ENCODE data around the gene INTS11. TPM values are rescaled to one million over a fixed set of nuclear protein-coding genes. Genes with fewer than 3 reads are reported as not detected.

INTS11 gene
- total and polyA plus RNA-seq, 4 donors = 26.3 to 40.5 (median 34.5) TPM

- H3K4me1 ChIP-seq (ENCODE audit: control insufficient read depth in 4 of 4, insufficient read depth in 4 of 4, low read length in 3 of 4) = peaks cover 7 to 39% (median 28%) of the 10 kb centered on the region in 4 donors
- DNase-seq (ENCODE audit: low spot score) = no peak
- H3K4me3 ChIP-seq (ENCODE audit: low read depth in 1 of 3, low read length in 3 of 3) = no peak overlapping the region
- H3K27ac ChIP-seq (ENCODE audit: low read depth in 1 of 2, low read length in 2 of 2) = no peak overlapping the region
- no peaks in the 10 kb centered on the region for H3K9me3 ChIP-seq (ENCODE audit: control insufficient read depth in 4 of 4, low read length in 3 of 4)
- no peak for TF ChIP-seq HNF4G (IDR thresholded peaks at IDR 0.05)
- no peak for TF ChIP-seq HNF4A (conservative IDR thresholded peaks at IDR 0.05)
- peaks cover 2 to 9% (median 7%) of the 10 kb centered on the region in 4 donors for H3K36me3 ChIP-seq (ENCODE audit: control insufficient read depth in 4 of 4, insufficient read depth in 3 of 4, low read depth in 1 of 4, low read length in 3 of 4)
- 97% methylated on average over 10 of the region's 10 CpGs for WGBS
- H3K9ac ChIP-seq (ENCODE audit: low read depth in 1 of 2, low read length in 2 of 2) = no peak overlapping the region
- no peaks in the 10 kb centered on the region for H3K27me3 ChIP-seq (ENCODE audit: control insufficient read depth in 4 of 4, insufficient read depth in 4 of 4, low read length in 3 of 4)
Measured at GRCh38 chr1:1322952-1323351, 1.5 kb downstream of the INTS11 start.

- Histone ChIP-seq H3K9ac (ENCODE audit: low read depth in 1 of 2, low read length in 2 of 2) (no peak overlapping the region), H3K36me3 (ENCODE audit: control insufficient read depth in 4 of 4, insufficient read depth in 3 of 4, low read depth in 1 of 4, low read length in 3 of 4) (peaks cover 2 to 7% (median 4%) of the 10 kb centered on the region in 4 donors), H3K4me3 (ENCODE audit: low read depth in 1 of 3, low read length in 3 of 3) (no peak overlapping the region), H3K27ac (ENCODE audit: low read depth in 1 of 2, low read length in 2 of 2) (no peak overlapping the region), H3K4me1 (ENCODE audit: control insufficient read depth in 4 of 4, insufficient read depth in 4 of 4, low read length in 3 of 4) (peaks cover 7 to 41% (median 28%) of the 10 kb centered on the region in 4 donors), H3K9me3 (ENCODE audit: control insufficient read depth in 4 of 4, low read length in 3 of 4) (no peaks in the 10 kb centered on the region), H3K27me3 (ENCODE audit: control insufficient read depth in 4 of 4, insufficient read depth in 4 of 4, low read length in 3 of 4) (no peaks in the 10 kb centered on the region)
- no peak for TF ChIP-seq SP1 (IDR thresholded peaks at IDR 0.05)
- TF ChIP-seq, protein P1, sequence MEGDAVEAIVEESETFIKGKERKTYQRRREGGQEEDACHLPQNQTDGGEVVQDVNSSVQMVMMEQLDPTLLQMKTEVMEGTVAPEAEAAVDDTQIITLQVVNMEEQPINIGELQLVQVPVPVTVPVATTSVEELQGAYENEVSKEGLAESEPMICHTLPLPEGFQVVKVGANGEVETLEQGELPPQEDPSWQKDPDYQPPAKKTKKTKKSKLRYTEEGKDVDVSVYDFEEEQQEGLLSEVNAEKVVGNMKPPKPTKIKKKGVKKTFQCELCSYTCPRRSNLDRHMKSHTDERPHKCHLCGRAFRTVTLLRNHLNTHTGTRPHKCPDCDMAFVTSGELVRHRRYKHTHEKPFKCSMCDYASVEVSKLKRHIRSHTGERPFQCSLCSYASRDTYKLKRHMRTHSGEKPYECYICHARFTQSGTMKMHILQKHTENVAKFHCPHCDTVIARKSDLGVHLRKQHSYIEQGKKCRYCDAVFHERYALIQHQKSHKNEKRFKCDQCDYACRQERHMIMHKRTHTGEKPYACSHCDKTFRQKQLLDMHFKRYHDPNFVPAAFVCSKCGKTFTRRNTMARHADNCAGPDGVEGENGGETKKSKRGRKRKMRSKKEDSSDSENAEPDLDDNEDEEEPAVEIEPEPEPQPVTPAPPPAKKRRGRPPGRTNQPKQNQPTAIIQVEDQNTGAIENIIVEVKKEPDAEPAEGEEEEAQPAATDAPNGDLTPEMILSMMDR (IDR thresholded peaks at IDR 0.05; ENCODE audit: low read depth, low read length, missing input control) = no peak
- TF ChIP-seq, protein P2, sequence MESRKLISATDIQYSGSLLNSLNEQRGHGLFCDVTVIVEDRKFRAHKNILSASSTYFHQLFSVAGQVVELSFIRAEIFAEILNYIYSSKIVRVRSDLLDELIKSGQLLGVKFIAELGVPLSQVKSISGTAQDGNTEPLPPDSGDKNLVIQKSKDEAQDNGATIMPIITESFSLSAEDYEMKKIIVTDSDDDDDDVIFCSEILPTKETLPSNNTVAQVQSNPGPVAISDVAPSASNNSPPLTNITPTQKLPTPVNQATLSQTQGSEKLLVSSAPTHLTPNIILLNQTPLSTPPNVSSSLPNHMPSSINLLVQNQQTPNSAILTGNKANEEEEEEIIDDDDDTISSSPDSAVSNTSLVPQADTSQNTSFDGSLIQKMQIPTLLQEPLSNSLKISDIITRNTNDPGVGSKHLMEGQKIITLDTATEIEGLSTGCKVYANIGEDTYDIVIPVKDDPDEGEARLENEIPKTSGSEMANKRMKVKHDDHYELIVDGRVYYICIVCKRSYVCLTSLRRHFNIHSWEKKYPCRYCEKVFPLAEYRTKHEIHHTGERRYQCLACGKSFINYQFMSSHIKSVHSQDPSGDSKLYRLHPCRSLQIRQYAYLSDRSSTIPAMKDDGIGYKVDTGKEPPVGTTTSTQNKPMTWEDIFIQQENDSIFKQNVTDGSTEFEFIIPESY (IDR thresholded peaks at IDR 0.05) = no peak
- no peak for TF ChIP-seq REST (IDR thresholded peaks at IDR 0.05)
- TF ChIP-seq ATF3 (IDR thresholded peaks at IDR 0.05) = no peak
- WGBS = 90% methylated on average over 13 of the region's 14 CpGs
- no peak for DNase-seq (ENCODE audit: low spot score)
Measured at GRCh38 chr1:1322418-1322817, 2.0 kb downstream of the INTS11 start.

DNA sequence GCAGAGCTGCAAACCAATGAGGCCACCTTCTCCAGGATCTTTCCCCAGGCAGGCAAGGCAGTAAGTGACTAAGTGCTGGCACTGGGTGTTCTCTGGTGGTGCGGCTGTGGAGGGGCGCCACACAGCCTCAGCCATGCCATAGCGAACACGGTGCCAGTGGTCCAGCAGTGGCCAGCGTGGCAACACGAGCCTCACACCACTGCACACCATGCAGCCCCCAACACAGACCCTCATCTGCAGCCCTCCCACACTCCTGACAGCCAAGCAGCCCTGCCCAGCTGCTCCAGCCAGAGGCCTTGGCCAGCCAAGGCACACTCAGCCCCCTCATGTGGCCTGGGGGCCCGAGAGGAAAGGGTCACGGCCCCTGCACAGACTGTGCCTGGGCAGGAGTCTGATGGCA lies 3.0 kb downstream of the INTS11 start:
- no peak overlapping the region for H3K9ac ChIP-seq (ENCODE audit: low read depth in 1 of 2, low read length in 2 of 2)
- H3K36me3 ChIP-seq (ENCODE audit: control insufficient read depth in 4 of 4, insufficient read depth in 3 of 4, low read depth in 1 of 4, low read length in 3 of 4) = peaks cover 0 to 7% (median 4%) of the 10 kb centered on the region in 4 donors
- H3K27ac ChIP-seq (ENCODE audit: low read depth in 1 of 2, low read length in 2 of 2) = no peak overlapping the region
- H3K9me3 ChIP-seq (ENCODE audit: control insufficient read depth in 4 of 4, low read length in 3 of 4) = no peaks in the 10 kb centered on the region
- no peak for DNase-seq (ENCODE audit: low spot score)
- no peaks in the 10 kb centered on the region for H3K27me3 ChIP-seq (ENCODE audit: control insufficient read depth in 4 of 4, insufficient read depth in 4 of 4, low read length in 3 of 4)
- WGBS = 98% methylated on average over 8 of the region's 8 CpGs
- H3K4me3 ChIP-seq (ENCODE audit: low read depth in 1 of 3, low read length in 3 of 3) = no peak overlapping the region
- H3K4me1 ChIP-seq (ENCODE audit: control insufficient read depth in 4 of 4, insufficient read depth in 4 of 4, low read length in 3 of 4) = peaks cover 7 to 36% (median 25%) of the 10 kb centered on the region in 4 donors
- TF ChIP-seq HNF4G (IDR thresholded peaks at IDR 0.05) = no peak
- TF ChIP-seq, protein P3, sequence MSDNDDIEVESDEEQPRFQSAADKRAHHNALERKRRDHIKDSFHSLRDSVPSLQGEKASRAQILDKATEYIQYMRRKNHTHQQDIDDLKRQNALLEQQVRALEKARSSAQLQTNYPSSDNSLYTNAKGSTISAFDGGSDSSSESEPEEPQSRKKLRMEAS (IDR thresholded peaks at IDR 0.05) = no peak
- TF ChIP-seq, protein P2 (IDR thresholded peaks at IDR 0.05) = no peak
- no peak for TF ChIP-seq ATF3 (IDR thresholded peaks at IDR 0.05)
- no peak for TF ChIP-seq EGR1 (IDR thresholded peaks at IDR 0.05; ENCODE audit: low read depth in 2 of 2)
- TF ChIP-seq SP1 (IDR thresholded peaks at IDR 0.05) = no peak
- TF ChIP-seq FOXA1 (IDR thresholded peaks at IDR 0.05) = no peak
- TF ChIP-seq RXRA (IDR thresholded peaks at IDR 0.05) = no peak
- no peak for TF ChIP-seq YY1 (IDR thresholded peaks at IDR 0.05)
- TF ChIP-seq, protein P1 (IDR thresholded peaks at IDR 0.05; ENCODE audit: low read depth, low read length, missing input control) = no peak

All from liver (tissue), 9 donors.